Thyroid gland (tissue), 4 donors: ENCODE measurements around the gene IL18BP. TPM values are rescaled to one million over a fixed set of nuclear protein-coding genes. Genes with fewer than 3 reads are reported as not detected.

Source experiments
- DNase-seq, 2 donors: peaks; one replicate each; pipeline ENCODE4 v3.0.0-alpha.2; 2019
- H3K27ac ChIP-seq, 3 donors: fragments of 200-600 bp; sonication (generic); 1 replicate in 2 of 3; 2 replicates in 1 of 3; pipeline ENCODE4 v1.5.1; 2016 to 2019; ENCODE audit warnings: mild to moderate bottlenecking in 1 of 3, moderate library complexity in 1 of 3
- H3K27me3 ChIP-seq: fragments of 200-600 bp; sonication (generic); one replicate; pipeline ENCODE4 v1.5.1; 2019
- H3K36me3 ChIP-seq, 2 donors: fragments of 200-600 bp; sonication (generic); one replicate each; pipeline ENCODE4 v1.5.1; 2016 to 2019
- H3K4me1 ChIP-seq, 2 donors: fragments of 200-600 bp; sonication (generic); one replicate each; pipeline ENCODE4 v1.5.1; 2017 to 2019
- H3K4me3 ChIP-seq, 3 donors: fragments of 200-600 bp; sonication (generic); replicated peaks in 1 of 3; 1 replicate in 2 of 3; 2 replicates in 1 of 3; pipeline ENCODE4 v1.5.1; 2016; ENCODE audit warnings: mild to moderate bottlenecking in 1 of 3
- H3K9me3 ChIP-seq: fragments of 200-600 bp; sonication (generic); one replicate; pipeline ENCODE4 v1.5.1; 2017
- POLR2A ChIP-seq, 2 donors: fragments of 450-650 bp; IDR thresholded peaks; one replicate each; pipeline ENCODE4 v1.6.1; 2017; ENCODE audit warnings: antibody characterized with exemption in 2 of 2, mild to moderate bottlenecking in 2 of 2, moderate library complexity in 1 of 2
- WGBS, 2 donors: methylation state at CpG; one replicate each; pipeline ENCODE4 v1.1.5; 2017; 5-methylcytosine and 5-hydroxymethylcytosine counted together
- intact Hi-C: fragments of 100-400 bp; cut with DNase I; formaldehyde crosslinking; loops from one replicate; pipeline ENCODE4 v1.15.1; 2023
- total RNA-seq, 4 donors: library from RNA; depleted of rRNA; stranded (reverse); fragments of >200 nt; gene quantifications; one replicate each; pipeline ENCODE4 v1.2.3, GENCODE V29; 2016
- TF ChIP-seq, protein P1 (sequence below), 6 experiments: fragments of 200-600 bp in 3 of 6; fragments of 450-650 bp in 3 of 6; sonication (generic) in 3 of 6; IDR thresholded peaks; one replicate each; pipeline ENCODE4 v1.5.1; 2016 to 2019; ENCODE audit warnings: antibody characterized with exemption in 6 of 6, mild to moderate bottlenecking in 2 of 6, inconsistent platforms in 1 of 6, moderate library complexity in 1 of 6

IL18BP gene
- total RNA-seq, 4 donors from 2014 or later, result 7.6 to 12.1 (median 9.5) TPM

GRCh38 chr11:71962428-71963038 is 36.2 kb upstream of the IL18BP start:
- H3K36me3 ChIP-seq, result peaks cover 2 to 4% of the 10 kb centered on the region in 2 donors
- H3K9me3 ChIP-seq, result no peaks in the 10 kb centered on the region
- H3K4me3 ChIP-seq, result no peak overlapping the region
- WGBS, 2 donors, result 63 to 73% methylated on average over 2 of the region's 2 CpGs
- no peak for TF ChIP-seq POLR2A (IDR thresholded peaks at IDR 0.05)
- H3K27me3 ChIP-seq, result no peaks in the 10 kb centered on the region
- peak overlapping the region in 2 of 3 donors; percentile 13 to 47 for H3K27ac ChIP-seq
- DNase-seq, result no peak
- intact Hi-C loops, result no loop called here
- H3K4me1 ChIP-seq, result no peaks in the 10 kb centered on the region

GRCh38 chr11:71963468-71963867 is 35.2 kb upstream of the IL18BP start:
- no peak overlapping the region for H3K27ac ChIP-seq
- no peak for DNase-seq
- H3K9me3 ChIP-seq, result no peaks in the 10 kb centered on the region
- no peak for TF ChIP-seq POLR2A (IDR thresholded peaks at IDR 0.05)
- TF ChIP-seq, protein P1, sequence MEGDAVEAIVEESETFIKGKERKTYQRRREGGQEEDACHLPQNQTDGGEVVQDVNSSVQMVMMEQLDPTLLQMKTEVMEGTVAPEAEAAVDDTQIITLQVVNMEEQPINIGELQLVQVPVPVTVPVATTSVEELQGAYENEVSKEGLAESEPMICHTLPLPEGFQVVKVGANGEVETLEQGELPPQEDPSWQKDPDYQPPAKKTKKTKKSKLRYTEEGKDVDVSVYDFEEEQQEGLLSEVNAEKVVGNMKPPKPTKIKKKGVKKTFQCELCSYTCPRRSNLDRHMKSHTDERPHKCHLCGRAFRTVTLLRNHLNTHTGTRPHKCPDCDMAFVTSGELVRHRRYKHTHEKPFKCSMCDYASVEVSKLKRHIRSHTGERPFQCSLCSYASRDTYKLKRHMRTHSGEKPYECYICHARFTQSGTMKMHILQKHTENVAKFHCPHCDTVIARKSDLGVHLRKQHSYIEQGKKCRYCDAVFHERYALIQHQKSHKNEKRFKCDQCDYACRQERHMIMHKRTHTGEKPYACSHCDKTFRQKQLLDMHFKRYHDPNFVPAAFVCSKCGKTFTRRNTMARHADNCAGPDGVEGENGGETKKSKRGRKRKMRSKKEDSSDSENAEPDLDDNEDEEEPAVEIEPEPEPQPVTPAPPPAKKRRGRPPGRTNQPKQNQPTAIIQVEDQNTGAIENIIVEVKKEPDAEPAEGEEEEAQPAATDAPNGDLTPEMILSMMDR (IDR thresholded peaks at IDR 0.05), result no peak
- WGBS, 2 donors, result 96 to 97% methylated on average over 8 of the region's 8 CpGs
- no peaks in the 10 kb centered on the region for H3K27me3 ChIP-seq
- intact Hi-C loops, result no loop called here
- H3K36me3 ChIP-seq, result peaks cover 2 to 4% of the 10 kb centered on the region in 2 donors
- no peak overlapping the region for H3K4me3 ChIP-seq
- H3K4me1 ChIP-seq, result no peaks in the 10 kb centered on the region

GRCh38 chr11:71964641-71965040 is 34.1 kb upstream of the IL18BP start:
- no peaks in the 10 kb centered on the region for H3K9me3 ChIP-seq
- DNase-seq, result no peak
- H3K27ac ChIP-seq, result no peak overlapping the region
- no peak overlapping the region for H3K4me3 ChIP-seq
- no peaks in the 10 kb centered on the region for H3K4me1 ChIP-seq
- H3K36me3 ChIP-seq, result peaks cover 2 to 7% of the 10 kb centered on the region in 2 donors
- intact Hi-C loops, result no loop called here
- TF ChIP-seq, protein P1 (IDR thresholded peaks at IDR 0.05), result no peak
- TF ChIP-seq POLR2A (IDR thresholded peaks at IDR 0.05), result no peak
- no peaks in the 10 kb centered on the region for H3K27me3 ChIP-seq
- 87 to 94% methylated on average over 4 of the region's 4 CpGs for WGBS, 2 donors

GRCh38 chr11:71971680-71972079 is 27.0 kb upstream of the IL18BP start:
- WGBS, 2 donors, result 94 to 96% methylated on average over 2 of the region's 2 CpGs
- no peak overlapping the region for H3K4me3 ChIP-seq
- H3K36me3 ChIP-seq, result peaks cover 0 to 14% of the 10 kb centered on the region in 2 donors
- DNase-seq, result no peak
- H3K9me3 ChIP-seq, result no peaks in the 10 kb centered on the region
- intact Hi-C loops, result no loop called here
- no peaks in the 10 kb centered on the region for H3K4me1 ChIP-seq
- no peak overlapping the region for H3K27ac ChIP-seq
- H3K27me3 ChIP-seq, result no peaks in the 10 kb centered on the region
- no peak for TF ChIP-seq POLR2A (IDR thresholded peaks at IDR 0.05)
- TF ChIP-seq, protein P1 (IDR thresholded peaks at IDR 0.05), result no peak

- intact Hi-C loops, result no loop called here
Observed at GRCh38 chr11:71976551-71976950, 22.2 kb upstream of the IL18BP start.

More at GRCh38 chr11:71976551-71976950, 22.2 kb upstream of the IL18BP start:
- no peak for DNase-seq
- Histone ChIP-seq H3K4me1 (no peaks in the 10 kb centered on the region), H3K4me3 (no peak overlapping the region), H3K27ac (no peak overlapping the region), H3K27me3 (no peaks in the 10 kb centered on the region), H3K9me3 (no peaks in the 10 kb centered on the region), H3K36me3 (peaks cover 0 to 4% of the 10 kb centered on the region in 2 donors)
- WGBS, 2 donors, result 97 to 100% methylated on average over 5 of the region's 5 CpGs
- TF ChIP-seq, protein P1 (IDR thresholded peaks at IDR 0.05), result no peak
